ENCODE results near the gene RCOR3. TPM values are rescaled to one million over a fixed set of nuclear protein-coding genes. Genes with fewer than 3 reads are reported as not detected.

Gene RCOR3
- total RNA-seq, 1 donor from 2014 or later, result 46.7 TPM

DNA sequence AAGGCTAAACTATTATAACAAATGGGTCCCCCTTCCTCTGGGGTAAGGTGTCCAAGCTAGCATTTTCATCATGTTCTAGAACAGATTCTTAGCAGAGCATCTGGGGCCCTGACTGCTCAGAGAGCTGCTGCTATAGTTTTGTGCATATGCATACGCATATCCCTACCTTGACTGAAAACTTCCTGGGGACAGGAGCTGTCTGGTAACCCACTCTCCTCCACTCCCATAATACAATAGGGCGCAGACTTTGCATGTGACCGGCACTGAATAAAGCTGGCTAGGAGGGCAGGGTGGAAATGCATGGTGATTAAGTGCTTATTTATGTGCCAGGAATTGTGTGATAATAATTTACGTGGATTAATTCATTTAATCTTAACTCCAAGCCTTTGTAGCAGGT, 79.1 kb downstream of the RCOR3 start:
- ATAC-seq (no peak), DNase-seq (no peak)
- no peak overlapping the region for H3K27ac ChIP-seq
- TF ChIP-seq, protein P1, sequence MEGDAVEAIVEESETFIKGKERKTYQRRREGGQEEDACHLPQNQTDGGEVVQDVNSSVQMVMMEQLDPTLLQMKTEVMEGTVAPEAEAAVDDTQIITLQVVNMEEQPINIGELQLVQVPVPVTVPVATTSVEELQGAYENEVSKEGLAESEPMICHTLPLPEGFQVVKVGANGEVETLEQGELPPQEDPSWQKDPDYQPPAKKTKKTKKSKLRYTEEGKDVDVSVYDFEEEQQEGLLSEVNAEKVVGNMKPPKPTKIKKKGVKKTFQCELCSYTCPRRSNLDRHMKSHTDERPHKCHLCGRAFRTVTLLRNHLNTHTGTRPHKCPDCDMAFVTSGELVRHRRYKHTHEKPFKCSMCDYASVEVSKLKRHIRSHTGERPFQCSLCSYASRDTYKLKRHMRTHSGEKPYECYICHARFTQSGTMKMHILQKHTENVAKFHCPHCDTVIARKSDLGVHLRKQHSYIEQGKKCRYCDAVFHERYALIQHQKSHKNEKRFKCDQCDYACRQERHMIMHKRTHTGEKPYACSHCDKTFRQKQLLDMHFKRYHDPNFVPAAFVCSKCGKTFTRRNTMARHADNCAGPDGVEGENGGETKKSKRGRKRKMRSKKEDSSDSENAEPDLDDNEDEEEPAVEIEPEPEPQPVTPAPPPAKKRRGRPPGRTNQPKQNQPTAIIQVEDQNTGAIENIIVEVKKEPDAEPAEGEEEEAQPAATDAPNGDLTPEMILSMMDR (IDR thresholded peaks at IDR 0.05), result no peak
- intact Hi-C loops (cut with DNase I), result no loop called here
- no peaks in the 10 kb centered on the region for H3K36me3 ChIP-seq
- H3K4me1 ChIP-seq, result peaks cover 10% of the 10 kb centered on the region
- no peak overlapping the region for H3K4me3 ChIP-seq
- no peaks in the 10 kb centered on the region for H3K9me3 ChIP-seq
- no peaks in the 10 kb centered on the region for H3K27me3 ChIP-seq

DNA sequence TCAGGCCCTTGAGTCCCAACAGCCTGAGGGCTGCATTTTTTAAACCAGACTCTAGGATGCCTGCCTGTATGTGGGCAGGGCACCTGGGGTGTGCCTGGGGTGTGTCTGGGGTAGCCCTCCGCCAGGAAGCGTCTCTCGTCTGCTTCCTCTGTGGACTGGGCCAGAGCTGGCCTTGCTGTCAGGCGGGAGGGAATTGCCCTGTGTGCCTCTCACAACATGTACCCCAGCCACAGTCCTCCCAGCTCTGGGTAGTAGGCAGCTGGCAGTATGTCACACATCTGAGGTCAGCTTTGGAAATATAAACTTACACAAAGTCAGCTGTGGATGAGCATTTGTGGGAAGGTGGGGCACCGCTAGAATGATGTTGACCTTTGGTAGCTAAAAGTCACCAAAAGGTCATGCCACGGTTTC, 80.5 kb downstream of the RCOR3 start:
- no peak for ATAC-seq
- H3K4me1 ChIP-seq, result peaks cover 10% of the 10 kb centered on the region

DNA sequence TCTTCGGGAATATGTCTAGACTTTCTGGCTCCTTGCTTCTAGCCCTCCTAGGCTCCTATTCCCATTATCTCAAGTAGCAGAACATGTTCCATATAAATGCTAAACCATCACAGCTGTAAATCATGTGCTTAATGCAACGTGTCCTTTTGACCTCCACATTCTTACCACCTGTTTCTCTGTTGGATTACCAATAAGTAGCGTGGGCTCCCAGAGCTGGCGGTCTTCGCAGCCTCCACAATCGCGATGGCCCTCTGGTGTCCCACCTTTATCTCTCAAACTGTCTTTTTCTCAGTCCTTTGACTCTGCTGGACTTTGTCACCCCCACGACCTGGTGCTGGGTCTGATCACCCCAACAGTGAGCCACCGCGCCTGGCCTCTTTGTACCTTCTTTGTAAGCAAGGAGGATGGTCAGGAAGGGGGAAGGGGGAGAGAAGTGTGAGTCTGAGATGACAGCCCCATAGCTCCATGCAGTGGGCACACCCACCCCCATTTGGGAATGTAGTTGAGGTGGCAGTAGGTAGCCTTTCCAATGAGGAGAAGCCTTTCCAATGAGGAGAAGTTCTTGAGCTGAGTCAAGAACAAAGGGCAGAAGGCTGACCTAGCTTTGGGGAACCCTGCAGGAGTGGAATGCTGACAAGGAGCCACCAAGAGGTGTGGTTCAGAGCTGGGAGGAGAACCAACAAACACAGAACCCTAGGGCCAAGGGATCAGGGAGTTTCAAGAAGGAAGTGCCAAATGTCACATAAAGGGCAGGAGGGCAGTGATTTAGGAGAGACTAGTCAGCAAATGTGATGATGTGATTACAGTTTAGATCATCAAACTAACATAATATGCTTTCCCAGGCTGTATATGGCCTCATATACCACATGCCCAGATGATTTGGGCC, 81.7 kb downstream of the RCOR3 start:
- no peaks in the 10 kb centered on the region for H3K36me3 ChIP-seq
- no peak overlapping the region for H3K4me3 ChIP-seq
- ATAC-seq, result peak; percentile 33
- H3K27ac ChIP-seq, result no peak overlapping the region
- peaks cover 6% of the 10 kb centered on the region for H3K4me1 ChIP-seq
- no peaks in the 10 kb centered on the region for H3K27me3 ChIP-seq
- DNase-seq, result no peak
- intact Hi-C loops (cut with DNase I), result no loop called here
- TF ChIP-seq, protein P1 (IDR thresholded peaks at IDR 0.05), result no peak
- no peaks in the 10 kb centered on the region for H3K9me3 ChIP-seq

More for the DNA sequence above, 80.5 kb downstream of the RCOR3 start:
- H3K36me3 ChIP-seq, result no peaks in the 10 kb centered on the region
- H3K27me3 ChIP-seq, result no peaks in the 10 kb centered on the region
- no peak for DNase-seq
- H3K4me3 ChIP-seq, result no peak overlapping the region
- no peaks in the 10 kb centered on the region for H3K9me3 ChIP-seq
- no peak overlapping the region for H3K27ac ChIP-seq
- intact Hi-C loops (cut with DNase I), result no loop called here
- TF ChIP-seq, protein P1 (IDR thresholded peaks at IDR 0.05), result no peak

DNA sequence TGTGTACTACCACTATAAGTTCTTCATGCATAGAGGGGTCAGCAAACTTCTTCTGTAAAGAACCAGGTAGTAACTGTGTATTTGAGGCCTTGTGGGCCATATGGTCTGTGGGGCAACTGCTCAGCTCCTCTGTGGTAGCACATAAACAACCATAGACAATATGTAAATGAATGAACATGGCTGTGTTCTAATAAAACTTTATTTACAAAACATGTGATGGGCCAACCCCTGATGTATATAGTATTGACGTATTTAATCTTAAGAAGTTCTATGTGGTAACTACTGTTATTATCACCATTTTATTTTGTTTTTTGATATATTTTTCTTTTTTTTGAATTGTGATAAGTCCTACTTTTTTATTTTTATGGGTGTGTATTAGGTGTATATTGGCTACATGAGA, 82.8 kb downstream of the RCOR3 start:
- Histone ChIP-seq H3K27ac (no peak overlapping the region), H3K9me3 (no peaks in the 10 kb centered on the region), H3K27me3 (no peaks in the 10 kb centered on the region), H3K4me1 (no peaks in the 10 kb centered on the region), H3K36me3 (no peaks in the 10 kb centered on the region), H3K4me3 (no peak overlapping the region)
- ATAC-seq (no peak), DNase-seq (no peak)
- TF ChIP-seq, protein P1 (IDR thresholded peaks at IDR 0.05), result no peak
- intact Hi-C loops (cut with DNase I), result no loop called here

DNA sequence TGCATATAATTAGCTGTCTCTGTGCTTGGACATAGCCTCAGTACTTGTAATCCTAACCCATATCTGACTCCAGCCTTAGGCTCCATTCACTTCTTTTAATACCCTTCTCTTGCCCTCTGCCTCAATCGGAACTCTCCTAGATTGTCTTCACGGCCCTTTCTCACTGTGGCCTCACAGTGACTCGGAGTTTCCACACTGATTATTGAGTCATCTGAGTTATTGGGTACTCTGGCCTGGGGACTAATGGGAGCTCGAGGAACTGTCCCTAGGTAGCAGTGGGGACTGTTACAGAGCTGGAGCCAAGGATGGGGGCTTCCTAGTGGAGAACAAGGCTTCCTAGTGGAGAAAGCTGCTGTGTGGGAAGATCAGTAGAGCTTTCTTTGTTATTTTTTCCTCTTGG, 84.4 kb downstream of the RCOR3 start:
- Histone ChIP-seq H3K4me3 (no peak overlapping the region), H3K27ac (no peak overlapping the region), H3K4me1 (no peaks in the 10 kb centered on the region), H3K9me3 (no peaks in the 10 kb centered on the region), H3K27me3 (no peaks in the 10 kb centered on the region), H3K36me3 (no peaks in the 10 kb centered on the region)
- intact Hi-C loops (cut with DNase I), result no loop called here
- TF ChIP-seq, protein P1 (IDR thresholded peaks at IDR 0.05), result no peak
- ATAC-seq, result no peak
- DNase-seq, result no peak

Measured in upper lobe of right lung (tissue), 1 donor.